ENCODE data around the gene SYNDIG1.

Gene SYNDIG1

DNA sequence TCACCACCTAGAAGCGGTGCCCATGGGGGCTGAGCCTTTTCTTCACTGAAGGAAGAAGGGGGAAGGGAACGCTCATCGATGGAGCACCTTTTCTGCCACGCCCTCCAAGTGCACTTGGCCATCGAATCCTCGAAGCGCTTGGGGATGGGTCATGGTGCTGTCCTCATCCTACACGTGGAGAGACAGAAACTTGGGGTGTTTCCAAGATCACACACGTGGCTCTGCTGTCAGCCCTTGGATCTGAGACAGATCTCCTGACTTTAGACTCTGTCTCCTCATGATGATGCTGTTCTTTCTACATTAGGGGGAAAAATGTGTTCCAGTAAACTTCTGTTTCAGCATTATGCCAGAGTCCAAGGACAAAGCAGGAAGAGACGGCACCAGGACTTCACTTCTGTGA is 78.5 kb downstream of the SYNDIG1 start:
- no peak overlapping the region for H3K9ac ChIP-seq (ENCODE audit: low read length)
- no peaks in the 10 kb centered on the region for H3K36me3 ChIP-seq (ENCODE audit: control insufficient read depth, insufficient read depth, low read length)
- H3K27ac ChIP-seq (ENCODE audit: low read depth, low read length) = no peak overlapping the region
- no peaks in the 10 kb centered on the region for H3K27me3 ChIP-seq (ENCODE audit: control insufficient read depth, insufficient read depth, low read length)
- H3K4me3 ChIP-seq (ENCODE audit: low read length) = no peak overlapping the region
- no peaks in the 10 kb centered on the region for H3K4me1 ChIP-seq (ENCODE audit: control insufficient read depth, insufficient read depth, low read length)

DNA sequence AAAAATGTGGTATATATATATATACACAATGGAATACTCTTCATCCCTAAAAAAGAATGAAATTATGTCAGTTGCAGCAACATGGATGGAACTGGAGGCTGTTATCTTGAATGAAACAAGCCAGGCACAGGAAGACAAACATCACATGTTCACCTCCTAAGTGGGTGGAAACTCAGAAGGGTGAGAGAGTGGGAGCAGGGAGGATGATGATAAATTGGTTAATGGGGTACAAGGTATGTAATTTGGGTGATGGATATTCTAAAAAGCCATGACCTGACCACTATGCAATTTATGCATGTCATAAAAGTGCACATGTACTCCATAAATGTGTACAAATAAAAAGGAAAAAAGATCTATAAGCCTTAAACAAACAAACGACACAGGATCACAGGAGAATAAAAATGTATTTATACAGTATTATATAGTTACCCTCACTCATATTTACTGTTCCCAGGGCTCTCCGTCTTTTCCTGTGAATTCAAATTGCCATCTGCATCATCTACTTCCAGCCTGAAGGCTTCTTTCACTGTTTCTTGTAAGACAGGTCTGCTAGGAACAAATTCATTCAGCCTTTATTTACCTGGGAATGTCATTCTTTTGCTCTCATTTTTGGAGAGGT is 89.8 kb downstream of the SYNDIG1 start:
- H3K4me3 ChIP-seq (ENCODE audit: low read length) = no peak overlapping the region
- H3K27ac ChIP-seq (ENCODE audit: low read depth, low read length) = no peak overlapping the region
- no peak overlapping the region for H3K9ac ChIP-seq (ENCODE audit: low read length)
- no peaks in the 10 kb centered on the region for H3K4me1 ChIP-seq (ENCODE audit: control insufficient read depth, insufficient read depth, low read length)
- no peaks in the 10 kb centered on the region for H3K27me3 ChIP-seq (ENCODE audit: control insufficient read depth, insufficient read depth, low read length)
- H3K36me3 ChIP-seq (ENCODE audit: control insufficient read depth, insufficient read depth, low read length) = no peaks in the 10 kb centered on the region

DNA sequence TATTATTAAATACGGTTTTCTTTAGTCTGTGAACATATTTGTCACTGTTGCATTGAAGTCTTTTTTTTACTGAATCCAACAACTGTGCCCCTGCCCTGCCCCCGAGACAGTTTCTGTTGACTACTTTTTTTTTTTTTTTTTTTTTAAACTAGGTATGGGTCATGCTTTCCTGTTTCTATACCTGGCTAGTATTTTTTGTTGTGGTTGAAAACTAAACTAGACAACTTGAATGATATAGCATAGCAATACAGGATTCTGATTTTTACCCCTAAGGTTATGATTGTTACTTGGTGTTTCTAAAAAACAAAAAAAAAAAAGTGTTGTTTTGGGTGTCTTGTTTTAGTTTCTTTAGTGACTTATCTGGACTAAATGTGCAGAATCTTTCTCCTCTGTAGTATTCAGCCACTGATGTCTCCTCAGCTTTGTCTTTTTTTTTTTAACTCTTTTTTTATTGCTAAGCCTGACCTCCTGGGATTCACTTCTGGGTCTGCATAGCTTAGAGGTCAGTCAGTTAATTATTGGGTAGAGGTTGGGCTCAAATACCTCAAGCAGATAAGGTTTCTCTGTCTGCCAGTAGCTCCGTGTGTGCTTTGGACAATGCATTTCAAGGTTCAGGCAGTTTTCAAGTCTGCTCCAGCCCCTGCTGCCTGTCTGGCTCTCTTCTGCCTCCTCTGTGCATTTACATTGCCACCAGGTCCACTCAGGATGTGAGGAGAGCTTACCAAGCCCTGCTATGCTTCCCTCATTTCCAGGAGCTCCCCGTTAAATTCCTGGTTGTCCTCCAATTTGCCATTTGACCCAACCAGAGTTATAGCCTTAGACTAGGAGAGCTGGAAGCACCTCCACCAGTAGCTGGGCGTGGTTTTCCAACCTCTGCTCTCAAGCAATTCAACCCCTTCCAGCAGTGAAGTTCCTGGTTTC is 91.4 kb downstream of the SYNDIG1 start:
- Histone ChIP-seq H3K27ac (ENCODE audit: low read depth, low read length) (no peak overlapping the region), H3K27me3 (ENCODE audit: control insufficient read depth, insufficient read depth, low read length) (no peaks in the 10 kb centered on the region), H3K4me1 (ENCODE audit: control insufficient read depth, insufficient read depth, low read length) (no peaks in the 10 kb centered on the region), H3K36me3 (ENCODE audit: control insufficient read depth, insufficient read depth, low read length) (no peaks in the 10 kb centered on the region), H3K9ac (ENCODE audit: low read length) (no peak overlapping the region), H3K4me3 (ENCODE audit: low read length) (no peak overlapping the region)

DNA sequence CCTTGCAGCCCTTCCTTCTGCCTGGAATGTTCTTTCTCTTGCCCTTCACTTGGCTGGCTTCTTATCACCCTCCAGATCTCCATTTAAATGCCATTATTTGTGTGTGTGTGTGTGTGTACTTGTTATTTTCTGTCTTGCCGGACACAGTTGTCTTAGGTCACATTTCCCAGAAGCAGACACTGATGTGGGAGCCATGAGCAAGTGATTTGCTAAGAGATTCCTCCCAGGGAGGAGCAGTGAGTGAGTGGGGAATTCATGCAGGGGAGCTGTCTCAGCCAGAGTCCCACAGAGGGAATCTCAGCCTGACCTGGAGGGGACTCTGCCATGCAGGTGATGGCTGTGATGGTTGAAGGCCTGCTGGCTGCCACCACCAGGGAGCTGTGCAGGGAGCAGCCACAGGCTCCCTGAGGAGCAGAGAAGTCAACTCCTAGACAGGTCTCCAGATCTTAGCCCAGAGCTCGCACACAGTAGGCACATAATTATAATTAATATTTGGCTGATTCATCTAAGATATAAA is 96.5 kb downstream of the SYNDIG1 start:
- Histone ChIP-seq H3K27me3 (ENCODE audit: control insufficient read depth, insufficient read depth, low read length) (no peaks in the 10 kb centered on the region), H3K4me1 (ENCODE audit: control insufficient read depth, insufficient read depth, low read length) (no peaks in the 10 kb centered on the region), H3K27ac (ENCODE audit: low read depth, low read length) (no peak overlapping the region), H3K4me3 (ENCODE audit: low read length) (no peak overlapping the region), H3K36me3 (ENCODE audit: control insufficient read depth, insufficient read depth, low read length) (no peaks in the 10 kb centered on the region), H3K9ac (ENCODE audit: low read length) (no peak overlapping the region)

DNA sequence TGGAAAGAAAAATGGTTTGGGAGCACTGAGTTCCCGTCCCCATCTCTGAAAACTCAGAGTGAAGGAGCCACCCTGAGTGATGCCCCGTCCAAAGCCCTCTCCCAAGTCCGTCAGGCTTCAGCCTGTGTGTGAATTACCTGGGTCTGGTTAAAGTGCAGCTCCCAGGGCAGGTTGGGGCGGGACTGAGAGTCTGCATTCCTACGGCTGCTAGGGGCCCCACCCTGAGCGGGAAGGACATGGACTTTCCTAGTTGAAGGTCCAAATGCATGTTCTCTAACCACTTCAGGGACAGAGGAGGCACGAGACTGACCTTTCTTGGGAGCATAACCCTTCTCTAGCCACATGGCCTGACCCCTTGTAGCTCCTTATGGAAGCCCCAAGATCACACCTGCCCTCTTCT is 97.2 kb downstream of the SYNDIG1 start:
- Histone ChIP-seq H3K4me3 (ENCODE audit: low read length) (no peak overlapping the region), H3K36me3 (ENCODE audit: control insufficient read depth, insufficient read depth, low read length) (no peaks in the 10 kb centered on the region), H3K27me3 (ENCODE audit: control insufficient read depth, insufficient read depth, low read length) (no peaks in the 10 kb centered on the region), H3K4me1 (ENCODE audit: control insufficient read depth, insufficient read depth, low read length) (no peaks in the 10 kb centered on the region), H3K9ac (ENCODE audit: low read length) (no peak overlapping the region), H3K27ac (ENCODE audit: low read depth, low read length) (no peak overlapping the region)

DNA sequence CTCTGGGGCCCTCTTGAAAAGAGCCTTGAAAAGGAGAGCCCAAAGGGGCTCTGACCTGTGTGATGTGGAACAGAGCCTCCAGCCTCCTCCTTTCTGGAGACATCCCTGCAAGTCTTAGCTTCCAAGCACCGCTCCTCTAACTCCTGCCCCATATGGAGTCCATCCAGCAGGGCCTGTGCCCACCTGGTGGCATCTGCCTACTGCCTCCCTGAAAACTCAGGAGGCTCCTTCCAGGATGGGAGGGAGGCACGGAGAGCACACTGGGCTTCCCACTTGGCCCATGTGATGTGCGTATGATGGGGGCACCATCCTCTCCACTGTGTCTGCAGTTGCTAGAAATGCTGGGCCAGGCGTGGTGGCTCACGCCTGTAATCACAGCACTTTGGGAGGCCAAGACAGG is 98.1 kb downstream of the SYNDIG1 start:
- H3K36me3 ChIP-seq (ENCODE audit: control insufficient read depth, insufficient read depth, low read length) = no peaks in the 10 kb centered on the region
- H3K9ac ChIP-seq (ENCODE audit: low read length) = no peak overlapping the region
- H3K4me1 ChIP-seq (ENCODE audit: control insufficient read depth, insufficient read depth, low read length) = no peaks in the 10 kb centered on the region
- H3K27me3 ChIP-seq (ENCODE audit: control insufficient read depth, insufficient read depth, low read length) = no peaks in the 10 kb centered on the region
- no peak overlapping the region for H3K27ac ChIP-seq (ENCODE audit: low read depth, low read length)
- no peak overlapping the region for H3K4me3 ChIP-seq (ENCODE audit: low read length)

DNA sequence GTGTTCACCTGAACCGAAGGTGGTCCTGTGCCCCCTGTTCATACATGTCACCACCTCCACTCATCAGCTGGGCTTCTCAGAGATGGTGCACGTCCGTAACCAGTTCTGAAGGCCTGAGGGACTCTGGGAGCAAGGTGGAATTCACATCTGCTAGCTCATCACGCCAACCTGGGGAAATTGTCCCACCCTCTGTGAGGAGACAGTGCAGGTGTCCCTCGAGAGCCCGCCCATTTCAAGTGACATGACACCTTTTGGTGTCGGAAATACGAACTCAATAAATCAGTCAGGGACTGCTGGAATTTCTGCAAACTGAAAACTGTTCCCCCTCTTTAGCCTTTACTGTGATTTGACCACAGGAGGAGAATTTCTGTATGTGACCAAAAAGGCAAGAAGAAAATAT is 99.4 kb downstream of the SYNDIG1 start:
- Histone ChIP-seq H3K36me3 (ENCODE audit: control insufficient read depth, insufficient read depth, low read length) (no peaks in the 10 kb centered on the region), H3K27me3 (ENCODE audit: control insufficient read depth, insufficient read depth, low read length) (no peaks in the 10 kb centered on the region), H3K9ac (ENCODE audit: low read length) (no peak overlapping the region), H3K4me3 (ENCODE audit: low read length) (no peak overlapping the region), H3K27ac (ENCODE audit: low read depth, low read length) (no peak overlapping the region), H3K4me1 (ENCODE audit: control insufficient read depth, insufficient read depth, low read length) (no peaks in the 10 kb centered on the region)

DNA sequence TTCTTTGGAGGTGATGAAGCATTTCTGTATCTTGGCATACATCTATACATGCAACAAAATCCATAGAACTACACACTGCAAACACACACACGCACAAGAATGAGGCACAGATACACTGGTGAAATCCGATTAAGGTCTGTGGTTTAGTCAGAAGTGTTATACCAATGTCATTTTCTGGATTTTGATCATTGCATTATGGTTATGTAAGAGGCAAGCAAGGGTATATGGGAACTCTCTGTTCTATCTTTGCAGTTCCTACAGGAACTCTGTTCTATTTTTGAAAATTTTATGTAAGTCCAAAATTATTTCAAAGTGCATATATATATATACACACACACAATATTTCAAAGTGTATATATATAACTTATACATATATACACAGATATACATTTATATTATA is 101.7 kb downstream of the SYNDIG1 start:
- Histone ChIP-seq H3K36me3 (ENCODE audit: control insufficient read depth, insufficient read depth, low read length) (no peaks in the 10 kb centered on the region), H3K4me3 (ENCODE audit: low read length) (no peak overlapping the region), H3K27me3 (ENCODE audit: control insufficient read depth, insufficient read depth, low read length) (no peaks in the 10 kb centered on the region), H3K27ac (ENCODE audit: low read depth, low read length) (no peak overlapping the region), H3K4me1 (ENCODE audit: control insufficient read depth, insufficient read depth, low read length) (no peaks in the 10 kb centered on the region), H3K9ac (ENCODE audit: low read length) (no peak overlapping the region)

DNA sequence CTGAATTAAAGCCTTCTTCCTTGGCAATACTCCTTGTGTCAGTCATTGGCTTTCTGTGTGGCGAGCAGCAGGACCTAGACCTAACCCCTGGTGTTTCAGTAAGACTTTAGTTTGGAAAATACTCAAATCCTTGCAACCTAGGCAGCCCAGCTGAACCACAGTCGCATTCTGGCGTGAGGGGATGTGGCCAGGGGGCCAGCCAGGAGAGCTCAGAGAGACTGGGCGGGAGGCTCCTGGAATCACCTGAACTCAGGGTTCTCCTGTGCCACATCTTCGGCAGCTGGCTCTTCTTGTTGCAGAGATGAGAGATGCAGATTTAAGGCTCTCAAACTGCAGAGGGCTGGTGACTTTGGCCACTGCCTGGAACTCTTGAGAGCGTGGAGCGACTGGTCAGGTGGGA is 102.7 kb downstream of the SYNDIG1 start:
- Histone ChIP-seq H3K4me1 (ENCODE audit: control insufficient read depth, insufficient read depth, low read length) (no peaks in the 10 kb centered on the region), H3K9ac (ENCODE audit: low read length) (no peak overlapping the region)

DNA sequence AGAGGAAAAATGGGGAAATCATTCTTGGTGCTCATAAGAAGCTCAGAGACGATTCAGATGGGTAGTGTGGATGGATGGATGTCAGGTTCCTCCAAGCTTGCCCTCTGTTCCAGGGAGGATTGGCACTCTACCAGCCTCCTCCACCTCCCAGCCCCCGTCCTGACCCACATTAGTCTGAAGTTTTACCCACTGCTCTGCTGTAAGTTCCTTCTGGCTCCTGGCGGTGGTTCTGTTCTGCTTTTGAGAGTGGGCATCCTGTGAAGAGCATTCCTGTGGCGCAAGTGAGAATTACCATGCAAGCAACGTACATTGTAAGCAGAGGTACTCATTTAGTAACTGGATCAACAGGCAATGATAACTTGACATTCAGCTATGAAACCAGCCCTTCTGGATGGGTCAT is 103.4 kb downstream of the SYNDIG1 start:
- H3K27me3 ChIP-seq (ENCODE audit: control insufficient read depth, insufficient read depth, low read length) = no peaks in the 10 kb centered on the region
- H3K36me3 ChIP-seq (ENCODE audit: control insufficient read depth, insufficient read depth, low read length) = no peaks in the 10 kb centered on the region
- H3K4me3 ChIP-seq (ENCODE audit: low read length) = no peak overlapping the region
- no peaks in the 10 kb centered on the region for H3K4me1 ChIP-seq (ENCODE audit: control insufficient read depth, insufficient read depth, low read length)
- no peak overlapping the region for H3K27ac ChIP-seq (ENCODE audit: low read depth, low read length)
- H3K9ac ChIP-seq (ENCODE audit: low read length) = no peak overlapping the region

More for the DNA sequence above, 102.7 kb downstream of the SYNDIG1 start:
- Histone ChIP-seq H3K4me3 (ENCODE audit: low read length) (no peak overlapping the region), H3K27me3 (ENCODE audit: control insufficient read depth, insufficient read depth, low read length) (no peaks in the 10 kb centered on the region), H3K27ac (ENCODE audit: low read depth, low read length) (no peak overlapping the region), H3K36me3 (ENCODE audit: control insufficient read depth, insufficient read depth, low read length) (no peaks in the 10 kb centered on the region)

DNA sequence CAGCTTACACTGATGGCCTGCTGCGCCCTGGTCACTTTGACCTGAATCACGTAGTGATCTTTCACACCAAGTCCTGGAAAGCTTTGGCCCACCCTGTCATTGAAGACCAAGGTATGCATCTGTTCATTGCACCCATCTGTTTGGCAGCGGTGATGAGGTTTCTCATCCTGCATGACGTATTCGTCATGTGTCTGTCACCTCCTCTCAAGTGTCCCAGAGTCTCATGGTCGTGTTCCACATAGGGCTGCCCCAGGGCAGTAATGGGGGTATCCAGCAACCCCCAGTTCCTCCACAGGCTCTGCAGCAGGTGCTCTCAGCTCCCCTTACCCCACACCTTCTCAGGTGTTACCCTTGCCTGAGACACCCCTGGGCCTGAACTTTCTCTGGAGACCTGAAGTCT is 104.1 kb downstream of the SYNDIG1 start:
- Histone ChIP-seq H3K27ac (ENCODE audit: low read depth, low read length) (no peak overlapping the region), H3K36me3 (ENCODE audit: control insufficient read depth, insufficient read depth, low read length) (no peaks in the 10 kb centered on the region), H3K4me1 (ENCODE audit: control insufficient read depth, insufficient read depth, low read length) (no peaks in the 10 kb centered on the region), H3K4me3 (ENCODE audit: low read length) (no peak overlapping the region), H3K27me3 (ENCODE audit: control insufficient read depth, insufficient read depth, low read length) (no peaks in the 10 kb centered on the region), H3K9ac (ENCODE audit: low read length) (no peak overlapping the region)

DNA sequence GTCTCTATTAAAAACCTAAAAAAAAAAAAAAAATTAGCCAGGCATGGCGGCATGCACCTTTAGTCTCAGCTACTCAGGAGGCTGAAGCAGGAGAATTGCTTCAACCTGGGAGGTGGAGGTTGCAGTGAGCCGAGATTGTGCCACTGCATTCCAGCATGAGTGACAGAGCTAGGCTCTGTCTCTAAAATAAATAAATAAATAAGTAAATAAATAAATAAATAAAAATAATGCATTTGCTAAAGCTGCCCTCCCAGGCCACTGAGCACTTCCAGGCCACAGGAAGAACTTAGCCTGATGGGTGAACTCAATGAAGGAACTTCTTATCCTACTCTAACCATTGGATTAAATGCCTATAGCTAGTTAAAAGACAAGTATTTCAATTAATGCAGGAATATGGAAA is 104.9 kb downstream of the SYNDIG1 start:
- no peaks in the 10 kb centered on the region for H3K27me3 ChIP-seq (ENCODE audit: control insufficient read depth, insufficient read depth, low read length)
- H3K9ac ChIP-seq (ENCODE audit: low read length) = no peak overlapping the region
- H3K27ac ChIP-seq (ENCODE audit: low read depth, low read length) = no peak overlapping the region
- no peak overlapping the region for H3K4me3 ChIP-seq (ENCODE audit: low read length)
- H3K36me3 ChIP-seq (ENCODE audit: control insufficient read depth, insufficient read depth, low read length) = no peaks in the 10 kb centered on the region
- no peaks in the 10 kb centered on the region for H3K4me1 ChIP-seq (ENCODE audit: control insufficient read depth, insufficient read depth, low read length)

DNA sequence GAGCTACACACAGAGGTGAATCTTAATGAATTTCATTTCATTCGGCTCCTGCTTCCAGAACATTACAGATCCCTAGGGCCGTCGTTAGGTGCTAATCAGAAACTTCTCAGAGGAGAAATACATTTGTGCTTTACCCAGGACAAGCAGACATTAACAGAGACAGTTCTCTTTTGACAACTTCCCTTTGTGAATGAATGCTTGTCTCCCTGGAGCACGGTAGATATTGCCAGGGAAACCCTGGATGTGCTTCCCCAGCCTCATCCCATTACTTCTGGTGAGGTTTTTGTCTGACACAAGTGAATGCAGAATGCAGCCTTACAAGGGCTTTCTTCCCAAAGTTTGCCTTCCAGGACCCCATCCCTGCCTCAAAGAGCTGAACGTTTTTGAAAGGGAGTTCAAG is 105.4 kb downstream of the SYNDIG1 start:
- no peaks in the 10 kb centered on the region for H3K36me3 ChIP-seq (ENCODE audit: control insufficient read depth, insufficient read depth, low read length)
- no peak overlapping the region for H3K27ac ChIP-seq (ENCODE audit: low read depth, low read length)

More for the DNA sequence above, 105.4 kb downstream of the SYNDIG1 start:
- no peak overlapping the region for H3K4me3 ChIP-seq (ENCODE audit: low read length)
- H3K4me1 ChIP-seq (ENCODE audit: control insufficient read depth, insufficient read depth, low read length) = no peaks in the 10 kb centered on the region
- no peaks in the 10 kb centered on the region for H3K27me3 ChIP-seq (ENCODE audit: control insufficient read depth, insufficient read depth, low read length)
- no peak overlapping the region for H3K9ac ChIP-seq (ENCODE audit: low read length)
